ENCODE results near the gene POGZ. TPM values are rescaled to one million over a fixed set of nuclear protein-coding genes. Genes with fewer than 3 reads are reported as not detected.

Gene POGZ
- total RNA-seq (2014; rRNA removed) = 30.5 and 77.9 TPM in 2 replicates
- Bru-seq, nascent RNA = percentile 91 among the genes with signal in this experiment
- percentile 92 among the genes with signal in this experiment for BruChase-seq, experiment 1, labeled RNA remaining after a 6-hour chase
- BruChase-seq, experiment 2, labeled RNA remaining after a 2-hour chase = percentile 94 among the genes with signal in this experiment
- long read RNA-seq, partial matches to known transcripts = 8 of 49 reads
- long read RNA-seq, other reads (novel, unspliced or antisense) = 40 of 49 reads

- peak within 1 kb of the TSS; percentile 99 for H3K4me2 ChIP-seq (ENCODE audit: low read length)
- H3F3A ChIP-seq (ENCODE audit: low read length, unreplicated experiment) = no peaks in the 10 kb centered on the region
- TSS peak; percentile 85 for BruUV-seq (replicated peaks)
- peak; percentile 81 for ATAC-seq
- H3K4me1 ChIP-seq (ENCODE audit: insufficient read depth, low read length) = peaks cover 12% of the 10 kb centered on the region
- H3K27ac ChIP-seq (ENCODE audit: low read length) = peak within 1 kb of the TSS; percentile 79
- ChIA-PET CTCF (no interaction called here), POLR2A (ENCODE audit: unreplicated experiment) (interaction anchor here (0.5 to 0.8 kb wide), 4 partner anchors 35 to 178 kb away, joined by 4 to 17 read pairs (median 7); no protein-coding TSS in a partner anchor)
- no peaks in the 10 kb centered on the region for H4K20me1 ChIP-seq (ENCODE audit: low read length)
- peak within 1 kb of the TSS; percentile 100 for H3K4me3 ChIP-seq (ENCODE audit: low read length)
- no peaks in the 10 kb centered on the region for H3K27me3 ChIP-seq (ENCODE audit: low read length)
- no peaks in the 10 kb centered on the region for H3K9me3 ChIP-seq (ENCODE audit: low read length)
- H2AFZ ChIP-seq (ENCODE audit: low read length) = peak within 1 kb of the TSS; percentile 90
- TF ChIP-seq CTCF (conservative IDR thresholded peaks at IDR 0.05; ENCODE audit: low read depth, low read length) (no peak), EZH2phosphoT487 (IDR thresholded peaks at IDR 0.05; ENCODE audit: borderline replicate concordance, low read length) (no peak), EZH2 (IDR thresholded peaks at IDR 0.05; ENCODE audit: low read length, unreplicated experiment) (no peak)
- peaks cover 39% of the 10 kb centered on the region for H3K79me2 ChIP-seq (ENCODE audit: low read length)
- H3K36me3 ChIP-seq (ENCODE audit: low read depth, low read length) = no peaks in the 10 kb centered on the region
- no peaks in the 10 kb centered on the region for H3K9me2 ChIP-seq (replicated peaks; ENCODE audit: low read length)
- peak; percentile 97 for DNase-seq
- peak within 1 kb of the TSS; percentile 78 for H3K9ac ChIP-seq (ENCODE audit: low read length)
- intact Hi-C loops (cut with micrococcal nuclease) = loop anchor here (1.0 to 2.0 kb wide), 2 partner anchors 14 to 81 kb away; partner anchors contain the start of gene TUFT1
Observed at GRCh38 chr1:151459331-151460046, at the start of gene POGZ. Gene POGZ (minus strand): TSS chr1:151459494. CDS start chr1:151442204, 17,290 bp downstream.

DNA sequence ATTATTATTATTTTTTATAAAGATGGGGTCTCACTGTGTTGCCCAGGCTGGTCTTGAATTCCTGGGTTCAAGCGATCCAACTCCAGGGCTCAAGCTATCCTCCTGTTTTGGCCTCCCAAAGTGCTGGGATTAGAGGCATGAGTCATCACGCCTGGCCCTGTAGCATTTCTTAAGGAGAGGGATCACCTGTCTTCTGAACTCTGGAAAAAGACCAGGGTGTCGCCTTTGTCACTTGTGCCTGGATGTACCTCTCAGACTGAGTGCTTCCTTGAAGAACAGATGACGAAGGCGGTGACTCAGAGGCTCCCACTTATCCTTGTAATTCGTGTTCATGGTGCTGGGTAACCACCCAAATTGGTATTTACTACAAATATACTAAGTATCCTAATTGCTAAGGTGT lies 49.5 kb upstream of the POGZ start:
- Histone ChIP-seq H3K9me3 (ENCODE audit: low read length) (no peaks in the 10 kb centered on the region), H3K27me3 (ENCODE audit: low read length) (no peaks in the 10 kb centered on the region), H2AFZ (ENCODE audit: low read length) (no peak overlapping the region), H3K9me2 (replicated peaks; ENCODE audit: low read length) (no peaks in the 10 kb centered on the region), H4K20me1 (ENCODE audit: low read length) (no peaks in the 10 kb centered on the region), H3K27ac (ENCODE audit: low read length) (no peak overlapping the region), H3K79me2 (ENCODE audit: low read length) (peaks cover 14% of the 10 kb centered on the region), H3K4me2 (ENCODE audit: low read length) (no peak overlapping the region), H3K4me3 (ENCODE audit: low read length) (no peak overlapping the region), H3K4me1 (ENCODE audit: insufficient read depth, low read length) (peaks cover 29% of the 10 kb centered on the region), H3K36me3 (ENCODE audit: low read depth, low read length) (no peaks in the 10 kb centered on the region), H3K9ac (ENCODE audit: low read length) (no peak overlapping the region), H3F3A (ENCODE audit: low read length, unreplicated experiment) (no peaks in the 10 kb centered on the region)
- no peak for TF ChIP-seq EZH2phosphoT487 (IDR thresholded peaks at IDR 0.05; ENCODE audit: borderline replicate concordance, low read length)
- no peak for TF ChIP-seq EZH2 (IDR thresholded peaks at IDR 0.05; ENCODE audit: low read length, unreplicated experiment)
- no peak for TF ChIP-seq CTCF (conservative IDR thresholded peaks at IDR 0.05; ENCODE audit: low read depth, low read length)
- DNase-seq (peak; percentile 77), ATAC-seq (no peak)
- ChIA-PET CTCF (no interaction called here), POLR2A (ENCODE audit: unreplicated experiment) (no interaction called here)
- intact Hi-C loops (cut with micrococcal nuclease) = no loop called here
- no TSS peak for BruUV-seq (replicated peaks)
